CD4-positive, alpha-beta T cell treated with Interleukin-21 for 1 hour (primary cell): ENCODE data around the gene GBF1.
"Not testable (repeated sequence)": the region's sequence is repeated elsewhere in the genome, so short reads cannot be mapped to it uniquely, and the experiment has no call there.

Experiments
- DNase-seq: peaks from one replicate; pipeline ENCODE4 v3.0.0-alpha.2; 2020

The GBF1 gene, protein sequence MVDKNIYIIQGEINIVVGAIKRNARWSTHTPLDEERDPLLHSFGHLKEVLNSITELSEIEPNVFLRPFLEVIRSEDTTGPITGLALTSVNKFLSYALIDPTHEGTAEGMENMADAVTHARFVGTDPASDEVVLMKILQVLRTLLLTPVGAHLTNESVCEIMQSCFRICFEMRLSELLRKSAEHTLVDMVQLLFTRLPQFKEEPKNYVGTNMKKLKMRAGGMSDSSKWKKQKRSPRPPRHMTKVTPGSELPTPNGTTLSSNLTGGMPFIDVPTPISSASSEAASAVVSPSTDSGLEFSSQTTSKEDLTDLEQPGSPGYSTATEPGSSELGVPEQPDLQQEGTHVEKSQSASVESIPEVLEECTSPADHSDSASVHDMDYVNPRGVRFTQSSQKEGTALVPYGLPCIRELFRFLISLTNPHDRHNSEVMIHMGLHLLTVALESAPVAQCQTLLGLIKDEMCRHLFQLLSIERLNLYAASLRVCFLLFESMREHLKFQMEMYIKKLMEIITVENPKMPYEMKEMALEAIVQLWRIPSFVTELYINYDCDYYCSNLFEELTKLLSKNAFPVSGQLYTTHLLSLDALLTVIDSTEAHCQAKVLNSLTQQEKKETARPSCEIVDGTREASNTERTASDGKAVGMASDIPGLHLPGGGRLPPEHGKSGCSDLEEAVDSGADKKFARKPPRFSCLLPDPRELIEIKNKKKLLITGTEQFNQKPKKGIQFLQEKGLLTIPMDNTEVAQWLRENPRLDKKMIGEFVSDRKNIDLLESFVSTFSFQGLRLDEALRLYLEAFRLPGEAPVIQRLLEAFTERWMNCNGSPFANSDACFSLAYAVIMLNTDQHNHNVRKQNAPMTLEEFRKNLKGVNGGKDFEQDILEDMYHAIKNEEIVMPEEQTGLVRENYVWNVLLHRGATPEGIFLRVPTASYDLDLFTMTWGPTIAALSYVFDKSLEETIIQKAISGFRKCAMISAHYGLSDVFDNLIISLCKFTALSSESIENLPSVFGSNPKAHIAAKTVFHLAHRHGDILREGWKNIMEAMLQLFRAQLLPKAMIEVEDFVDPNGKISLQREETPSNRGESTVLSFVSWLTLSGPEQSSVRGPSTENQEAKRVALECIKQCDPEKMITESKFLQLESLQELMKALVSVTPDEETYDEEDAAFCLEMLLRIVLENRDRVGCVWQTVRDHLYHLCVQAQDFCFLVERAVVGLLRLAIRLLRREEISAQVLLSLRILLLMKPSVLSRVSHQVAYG (N-terminal part only)

DNA sequence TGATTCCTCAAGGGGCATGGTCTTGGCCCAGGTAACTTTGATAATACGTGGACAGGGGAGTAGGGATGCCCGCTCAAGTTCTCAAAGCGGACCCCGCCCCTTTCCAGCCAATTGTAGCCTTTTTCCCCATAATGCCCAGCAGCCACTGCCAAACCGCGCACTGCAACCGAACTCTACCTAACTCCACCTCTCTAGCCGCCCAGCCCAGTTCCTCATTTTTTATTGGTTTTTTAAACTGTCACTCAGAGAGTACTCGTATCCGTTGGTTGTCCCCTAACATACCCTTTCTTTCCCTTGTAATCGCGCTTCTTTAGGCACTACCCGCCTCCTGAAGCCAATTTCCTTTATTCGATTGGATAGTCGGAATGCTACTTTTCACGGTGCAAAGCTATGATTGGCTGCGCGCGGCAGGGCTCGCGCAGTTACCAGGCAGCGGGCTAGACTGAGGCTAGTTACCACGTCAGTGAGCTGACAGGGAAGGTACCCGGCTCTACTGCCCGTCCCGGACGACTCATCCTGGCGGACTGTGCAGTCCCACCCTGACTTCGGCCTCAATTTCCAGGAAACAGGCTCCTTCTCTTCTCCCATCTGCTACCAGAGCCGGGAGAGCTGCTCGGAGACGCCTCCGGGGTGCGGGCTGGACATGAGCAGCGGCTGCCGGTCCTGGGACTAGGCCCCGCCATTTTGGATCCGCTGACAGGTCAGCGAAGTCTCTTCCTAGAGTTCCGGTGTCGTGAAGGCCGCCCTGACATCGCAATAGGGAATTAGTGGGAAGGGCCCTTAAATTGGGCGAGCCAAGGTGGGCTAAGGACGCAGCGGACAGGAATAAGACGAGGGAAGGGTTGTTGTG, at the start of gene GBF1:
Gene GBF1, plus strand, starts transcription at position 451 of the 850 bp plus-strand sequence. CDS start 13,407 bp downstream, outside the sequence.
- DNase-seq: peak; percentile 99

GRCh38 chr10:102196893-102197292, 48.4 kb upstream of the GBF1 start:
- DNase-seq: no peak

- no peak for DNase-seq
These were observed 47.3 kb upstream of the GBF1 start for GRCh38 chr10:102198027-102198426.

DNA sequence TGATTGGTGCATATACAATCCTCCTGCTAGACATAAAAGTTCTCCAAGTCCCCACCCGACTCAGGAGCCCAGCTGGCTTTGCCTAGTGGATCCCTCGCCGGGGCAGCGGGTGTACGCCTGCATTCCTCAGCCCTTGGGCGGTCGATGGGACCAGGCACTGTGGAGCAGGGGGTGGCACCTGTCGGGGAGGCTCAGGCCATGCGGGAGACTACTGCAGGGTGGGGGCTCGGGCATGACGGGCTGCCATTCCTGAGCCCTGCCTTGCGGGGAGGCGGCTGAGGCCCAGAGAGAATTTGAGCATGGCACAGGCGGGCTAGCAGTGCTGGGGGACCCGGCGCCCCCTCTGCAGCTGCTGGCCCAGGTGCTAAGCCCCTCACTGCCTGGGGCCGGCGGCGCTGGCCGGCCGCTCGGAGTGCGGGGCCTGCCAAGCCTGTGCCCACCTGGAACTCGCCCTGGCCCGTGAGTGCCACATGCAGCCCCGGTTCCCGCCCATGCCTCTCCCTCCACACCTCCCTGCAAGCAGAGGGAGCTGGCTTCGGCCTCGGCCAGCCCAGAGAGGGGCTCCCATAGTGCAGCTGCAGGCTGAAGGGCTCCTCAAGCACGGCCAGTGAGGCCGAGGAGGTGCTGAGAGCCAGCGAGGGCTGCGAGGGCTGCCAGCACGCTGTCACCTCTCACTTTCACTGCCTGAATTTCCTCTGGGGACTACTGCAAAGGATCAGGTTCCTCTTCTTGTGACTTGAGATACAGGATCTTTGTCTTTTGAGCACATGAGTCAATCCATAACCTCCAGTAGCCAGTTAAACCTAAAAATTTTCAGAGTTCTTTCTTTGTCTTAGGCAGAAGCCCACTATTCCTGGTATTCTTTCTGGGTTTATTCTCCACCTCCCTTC, 44.3 kb upstream of the GBF1 start:
- DNase-seq: no peak

DNA sequence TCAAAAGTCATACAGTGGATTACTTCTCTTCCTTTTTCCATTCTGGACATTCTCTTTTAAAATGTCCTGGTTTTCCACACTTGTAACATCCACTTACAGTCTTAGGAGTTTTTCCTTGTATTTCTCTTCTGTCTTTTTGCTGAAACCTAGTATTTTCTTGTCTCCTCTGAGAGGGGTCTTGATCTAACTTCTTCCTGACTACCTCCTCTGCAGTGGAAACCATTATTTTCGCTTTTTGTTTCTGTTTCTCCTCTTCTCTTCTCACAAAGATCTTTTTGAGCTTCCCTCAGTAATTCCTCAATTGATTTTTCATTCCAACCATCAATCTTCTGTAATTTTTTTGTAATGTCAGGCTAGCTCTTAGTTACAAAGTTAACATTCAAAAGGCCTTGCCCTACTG, 42.9 kb upstream of the GBF1 start:
- DNase-seq: no peak

DNA sequence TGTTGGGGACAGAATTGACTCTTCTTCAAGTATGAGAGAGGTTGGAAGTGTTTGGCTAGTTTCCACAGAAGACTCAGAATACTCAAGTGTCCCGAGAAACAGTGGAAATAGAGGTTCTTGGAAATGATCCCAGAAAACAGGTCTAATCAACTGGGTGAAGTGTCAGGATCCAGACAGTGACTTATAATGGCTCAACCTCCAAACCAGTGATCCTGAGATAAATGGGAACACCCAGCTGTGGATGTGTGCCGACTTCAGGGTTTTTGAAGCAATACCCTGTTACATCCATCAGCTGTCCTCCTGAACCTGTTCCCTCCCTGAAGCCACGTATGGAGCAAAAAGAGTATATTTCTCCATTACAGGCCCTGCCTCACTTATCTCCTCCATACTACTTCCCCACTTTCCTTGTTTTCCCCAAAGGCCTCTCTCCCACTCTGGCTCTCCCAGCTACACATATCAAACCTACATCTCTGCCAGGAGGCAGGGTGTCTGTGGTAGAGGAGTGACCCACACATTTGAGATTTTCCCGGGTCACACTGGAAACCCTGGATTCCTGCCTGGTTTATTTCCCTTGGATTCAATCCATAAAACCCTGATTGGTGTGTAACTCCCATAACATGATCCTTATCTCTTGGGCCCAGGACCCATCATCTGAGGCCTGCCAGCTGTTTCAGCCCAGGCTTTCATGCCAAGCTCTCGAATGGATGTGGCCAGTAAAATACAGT, 36.9 kb upstream of the GBF1 start:
- DNase-seq: no peak

DNA sequence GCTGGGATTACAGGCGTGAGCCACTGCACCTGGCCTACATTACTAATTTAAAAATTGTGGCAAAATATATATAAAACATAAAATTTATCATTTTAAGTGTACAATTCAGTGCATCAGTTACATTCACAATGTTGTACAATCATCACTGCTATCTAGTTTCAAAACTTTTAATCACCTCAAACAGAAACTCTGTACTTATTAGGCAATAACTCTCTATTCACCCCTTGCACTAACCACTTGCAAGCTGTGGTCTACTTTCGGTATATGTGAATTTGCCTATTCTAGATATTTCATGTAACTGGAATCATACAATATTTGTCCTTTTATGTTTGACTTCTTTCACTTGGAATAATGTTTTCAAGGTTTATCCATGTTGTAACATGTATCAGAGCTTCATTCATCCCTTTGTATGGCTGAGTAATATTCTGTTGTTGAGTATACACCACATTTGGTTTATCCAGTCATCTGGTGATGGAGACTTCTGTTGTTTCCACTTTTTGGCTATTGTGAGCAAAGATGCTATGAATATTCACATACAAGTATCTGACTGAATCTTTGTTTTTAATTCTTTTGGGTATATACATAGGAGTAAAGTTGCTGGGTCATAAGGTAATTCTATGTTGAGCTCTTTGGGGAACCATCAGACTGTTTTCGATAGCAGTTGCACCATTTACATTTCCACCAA, 33.6 kb upstream of the GBF1 start:
- DNase-seq: no peak

GRCh38 chr10:102213599-102213998, 31.7 kb upstream of the GBF1 start:
- not testable (repeated sequence) for DNase-seq

DNA sequence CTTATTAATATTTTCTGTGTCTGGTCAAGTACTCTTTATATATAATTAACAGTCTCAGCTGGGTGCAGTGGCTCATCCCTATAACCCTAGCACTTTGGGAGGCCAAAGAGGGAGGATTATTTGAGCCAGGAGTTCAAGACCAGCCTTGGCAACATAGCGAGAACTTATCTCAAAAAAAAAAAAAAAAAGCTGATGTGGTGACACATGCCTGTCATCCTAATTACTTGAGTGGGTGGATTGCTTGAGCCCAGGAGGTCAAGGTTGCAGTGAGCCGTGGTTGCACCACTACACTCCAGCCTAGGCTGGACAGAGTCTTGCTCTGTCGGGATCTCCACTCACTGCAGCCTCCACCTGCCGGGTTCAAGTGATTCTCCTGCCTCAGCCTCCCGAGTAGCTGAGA, 26.0 kb upstream of the GBF1 start:
- DNase-seq: no peak

DNA sequence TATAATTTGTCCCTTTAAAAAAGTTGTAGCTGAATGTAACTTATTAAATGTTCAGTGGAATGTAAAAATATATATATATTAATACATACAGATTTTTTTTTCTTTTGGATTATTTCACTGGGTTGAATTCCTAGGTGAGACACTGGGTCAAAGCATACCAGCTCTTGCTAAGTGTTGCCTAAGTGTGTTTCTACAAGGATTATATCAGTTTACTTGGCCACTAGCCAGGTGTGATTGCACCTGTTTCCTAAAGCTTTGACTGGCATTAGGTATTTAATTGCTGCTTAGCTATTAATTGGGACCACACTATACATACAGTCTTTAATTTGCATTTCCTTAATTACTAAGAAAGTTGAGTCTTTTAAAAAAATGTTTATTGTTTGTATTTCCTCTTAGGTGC, 24.7 kb upstream of the GBF1 start:
- DNase-seq: no peak

DNA sequence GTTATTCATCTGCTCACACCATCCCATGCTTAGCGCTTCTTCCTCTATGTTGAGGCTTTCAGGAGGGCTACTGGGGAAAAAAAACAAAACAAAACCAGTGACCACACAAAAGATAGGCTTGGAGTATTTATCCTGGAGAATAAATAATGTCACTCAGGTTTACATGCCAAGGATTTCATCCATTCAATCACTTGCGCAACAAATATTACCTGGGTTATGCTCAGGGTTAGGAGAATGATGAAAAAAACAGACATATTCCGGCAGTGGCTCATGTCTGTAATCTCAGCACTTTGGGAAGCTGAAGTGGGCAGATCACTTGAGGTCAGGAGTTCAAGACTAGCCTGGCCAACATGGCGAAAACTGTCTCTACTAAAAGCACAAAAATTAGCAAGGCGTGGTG, 22.5 kb upstream of the GBF1 start:
- DNase-seq: no peak

DNA sequence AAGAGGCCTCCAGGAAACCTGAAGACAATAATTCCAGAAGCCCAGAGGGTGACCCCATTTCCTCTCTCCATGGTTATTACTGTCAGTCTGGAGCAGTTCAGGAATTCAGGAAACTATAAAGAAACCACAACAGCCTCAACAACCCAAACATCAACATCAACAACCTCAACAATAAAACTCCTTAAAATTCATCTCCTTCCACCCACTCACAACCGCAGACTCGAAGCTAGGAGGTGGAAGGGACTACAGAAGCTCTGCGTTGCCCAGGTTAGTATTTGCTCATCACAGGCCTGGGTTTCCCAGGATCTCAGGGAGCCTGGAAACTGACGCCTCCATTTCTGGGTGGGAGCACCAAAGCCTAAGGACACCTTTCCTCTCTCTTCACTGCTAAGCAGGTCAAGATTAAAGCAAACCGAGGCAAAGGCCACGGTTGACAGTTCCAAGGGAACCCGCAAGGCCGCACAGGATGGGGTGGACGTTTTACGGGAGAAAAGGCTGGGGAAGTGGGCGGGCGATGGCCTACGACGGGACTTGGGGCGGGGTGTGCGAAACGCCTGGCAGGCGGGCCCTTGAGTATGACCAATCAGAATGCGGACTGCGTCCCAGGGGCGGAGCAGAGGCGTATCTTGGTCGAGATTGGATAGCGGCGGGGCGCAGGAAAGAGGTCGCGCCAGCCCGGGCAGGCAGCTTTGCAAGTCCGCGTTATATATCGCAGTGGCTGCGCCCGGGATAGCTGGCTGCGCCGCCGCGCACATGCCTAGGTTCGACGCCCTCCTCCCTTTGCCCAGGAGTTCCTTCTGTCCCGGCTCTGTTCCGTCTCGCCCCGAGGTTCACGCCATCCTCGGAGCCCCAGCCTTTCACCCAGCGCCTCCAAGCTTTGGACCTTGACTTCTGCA, 19.4 kb upstream of the GBF1 start, which contains the start of gene ELOVL3:
Gene ELOVL3, plus strand, starts transcription at position 654 of the 896 bp plus-strand sequence. CDS start 250 bp downstream, outside the sequence.
- peak; percentile 92 for DNase-seq

DNA sequence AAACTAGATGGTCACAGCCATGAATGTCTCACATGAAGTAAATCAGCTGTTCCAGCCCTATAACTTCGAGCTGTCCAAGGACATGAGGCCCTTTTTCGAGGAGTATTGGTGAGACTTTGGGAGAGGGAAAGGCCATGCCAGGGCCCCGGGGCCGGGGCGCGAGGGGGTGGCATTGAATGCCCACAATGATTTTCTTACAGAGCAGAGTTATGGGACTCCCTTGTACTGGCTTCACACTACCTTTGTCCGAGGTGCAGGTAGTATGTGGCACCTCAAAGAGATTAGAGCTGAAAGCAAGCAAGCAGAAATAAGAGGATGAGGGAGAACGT, 18.8 kb upstream of the GBF1 start:
- DNase-seq: no peak

- DNase-seq: no peak
These were observed 18.3 kb upstream of the GBF1 start for GRCh38 chr10:102227050-102227449.

DNA sequence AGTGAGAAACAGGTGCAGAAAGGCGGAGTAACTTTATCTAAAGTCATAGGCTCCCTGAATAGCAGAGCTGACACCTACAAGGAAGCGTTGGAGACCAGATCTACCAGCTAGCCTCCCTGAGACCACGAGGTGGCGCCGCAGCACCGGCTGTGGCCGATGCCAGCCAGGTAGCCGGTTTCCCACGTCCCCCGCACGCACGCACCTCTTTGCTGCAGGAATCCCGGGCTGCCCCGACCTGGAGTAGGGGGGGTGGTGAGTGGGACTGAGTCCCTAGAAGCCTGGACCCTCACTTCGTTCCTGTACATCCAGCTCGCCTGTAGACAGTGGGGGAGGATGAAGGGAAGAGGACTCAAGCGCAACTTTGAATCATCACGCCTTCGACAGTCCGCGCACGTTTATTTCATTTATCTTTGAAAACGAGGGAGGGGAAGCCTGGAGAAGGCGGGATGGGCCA, 15.5 kb upstream of the GBF1 start:
- DNase-seq: peak; percentile 88

- peak; percentile 28 for DNase-seq
These were observed 15.0 kb upstream of the GBF1 start for GRCh38 chr10:102230264-102230860.

GRCh38 chr10:102230861-102231356, 14.4 kb upstream of the GBF1 start:
- DNase-seq: peak; percentile 59
